Measurements from ENCODE around the gene L1CAM.

GRCh38 chrX:153883163-153883843 lies 2.7 kb downstream of the L1CAM start:
- TF ChIP-seq GATA2 (IDR thresholded peaks at IDR 0.05; ENCODE audit: low read depth, low read length) (no peak), GATA3 (IDR thresholded peaks at IDR 0.05; ENCODE audit: low read depth, low read length) (no peak)

Measured in SH-SY5Y (cell line).